HepG2 (cell line): Measurements from ENCODE around the gene PDE3B. TPM values are rescaled to one million over a fixed set of nuclear protein-coding genes. Genes with fewer than 3 reads are reported as not detected.

Experiments
- ARID3A ChIP-seq: IDR thresholded peaks from 2 replicates; pipeline ENCODE4 v1.6.1; 2012; ENCODE audit warnings: low read depth, low read length, improper control_type of control experiment
- CBX5 ChIP-seq: sonication (generic); formaldehyde crosslinking; IDR thresholded peaks from 2 replicates; pipeline ENCODE4 v1.4.0; 2020; ENCODE audit warnings: missing genetic modification reagents, borderline replicate concordance
- CREBL2 ChIP-seq: sonication (generic); formaldehyde crosslinking; IDR thresholded peaks from 2 replicates; pipeline ENCODE4 v1.8.1; 2023; ENCODE audit warnings: missing genetic modification reagents, mild to moderate bottlenecking, borderline replicate concordance
- DMAP1 ChIP-seq: IDR thresholded peaks from 2 replicates; pipeline ENCODE4 v1.6.1; 2016
- FOXA1 ChIP-seq, 2 experiments: fragments of 450-650 bp in 1 of 2; sonication (generic) in 1 of 2; formaldehyde crosslinking in 1 of 2; IDR thresholded peaks; 2 replicates each; pipeline versions ENCODE4 v1.4.0 to v1.6.1; 2016 to 2020; ENCODE audit warnings: missing genetic modification reagents in 1 of 2
- HNF4G ChIP-seq, 2 experiments: sonication (generic) in 1 of 2; formaldehyde crosslinking in 1 of 2; IDR thresholded peaks; 2 replicates each; pipeline versions ENCODE4 v1.4.0 to v1.6.1; 2011 to 2020; ENCODE audit warnings: borderline replicate concordance in 2 of 2, low read depth in 2 of 2, mild to moderate bottlenecking in 2 of 2, low read length in 1 of 2, missing genetic modification reagents in 1 of 2, moderate library complexity in 1 of 2
- HOMEZ ChIP-seq: IDR thresholded peaks from 2 replicates; pipeline ENCODE4 v1.6.1; 2016; ENCODE audit warnings: low read depth
- MAFK ChIP-seq, 2 experiments: IDR thresholded peaks in 1 of 2; conservative IDR thresholded peaks in 1 of 2; 2 replicates each; pipeline ENCODE4 v1.6.1; 2011; ENCODE audit warnings: improper control_type of control experiment in 2 of 2, low read length in 2 of 2
- MZF1 ChIP-seq: sonication (generic); formaldehyde crosslinking; IDR thresholded peaks from 2 replicates; pipeline ENCODE4 v1.8.1; 2023; ENCODE audit warnings: mild to moderate bottlenecking, missing genetic modification reagents, borderline replicate concordance
- PLSCR1 ChIP-seq: sonication (generic); formaldehyde crosslinking; IDR thresholded peaks from 2 replicates; pipeline ENCODE4 v1.5.0; 2020; ENCODE audit warnings: missing genetic modification reagents, mild to moderate bottlenecking, borderline replicate concordance
- SAP130 ChIP-seq: IDR thresholded peaks from 2 replicates; pipeline ENCODE4 v1.6.1; 2016; ENCODE audit warnings: low read depth
- SKI ChIP-seq: fragments of 450-650 bp; IDR thresholded peaks from one replicate; pipeline ENCODE4 v1.6.1; 2018; ENCODE audit warnings: mild to moderate bottlenecking; ENCODE audit not compliant: partially characterized antibody
- SMAD1 ChIP-seq: sonication (generic); formaldehyde crosslinking; IDR thresholded peaks from 2 replicates; pipeline ENCODE4 v1.4.0; 2020; ENCODE audit warnings: missing genetic modification reagents, low read depth, mild to moderate bottlenecking, borderline replicate concordance
- SPEN ChIP-seq: sonication (generic); formaldehyde crosslinking; IDR thresholded peaks from 2 replicates; pipeline ENCODE4 v1.5.1; 2020; ENCODE audit warnings: low read depth, mild to moderate bottlenecking, missing genetic modification reagents
- TBX3 ChIP-seq: fragments of 450-650 bp; IDR thresholded peaks from 2 replicates; pipeline ENCODE4 v1.6.1; 2017; ENCODE audit warnings: antibody characterized with exemption, mild to moderate bottlenecking, inconsistent platforms, borderline replicate concordance
- TCF7L2 ChIP-seq: IDR thresholded peaks from 2 replicates; pipeline ENCODE4 v1.6.1; 2011; ENCODE audit warnings: mild to moderate bottlenecking, low read depth, low read length, moderate library complexity
- THRA ChIP-seq: sonication (generic); formaldehyde crosslinking; IDR thresholded peaks from 2 replicates; pipeline ENCODE4 v1.4.0; 2020; ENCODE audit warnings: missing genetic modification reagents, borderline replicate concordance
- ZNF138 ChIP-seq: sonication (generic); formaldehyde crosslinking; IDR thresholded peaks from 2 replicates; pipeline ENCODE4 v1.5.0; 2020; ENCODE audit warnings: mild to moderate bottlenecking, low read depth, missing genetic modification reagents
- ZNF143 ChIP-seq: sonication (generic); formaldehyde crosslinking; IDR thresholded peaks from 2 replicates; pipeline ENCODE4 v1.4.0; 2020; ENCODE audit warnings: missing genetic modification reagents
- ZNF329 ChIP-seq: sonication (generic); formaldehyde crosslinking; IDR thresholded peaks from 2 replicates; pipeline ENCODE4 v1.9.0; 2021; ENCODE audit warnings: low read depth, mild to moderate bottlenecking, missing genetic modification reagents
- polyA plus RNA-seq, 8 experiments: library from polyadenylated mRNA; depleted of rRNA in 3 of 8; stranded (reverse) in 7 of 8; unstranded in 1 of 8; fragments of >200 nt; fragmentation: Illumina TruSeq in 4 of 8; extraction: Trizol in 4 of 8; gene quantifications; 2 replicates each; pipeline versions ENCODE4 v1.2.1 to v1.2.3, GENCODE V29; 2011 to 2016; ENCODE audit warnings: low read depth in 4 of 8, missing spikeins in 1 of 8, mixed read lengths in 1 of 8; ENCODE audit not compliant: insufficient read depth in 1 of 8
- total RNA-seq, 5 experiments: library from RNA; depleted of rRNA; stranded (reverse); fragments of >200 nt; fragmentation: Illumina TruSeq; extraction: Trizol; gene quantifications; 2 replicates each; pipeline ENCODE4 v1.2.3, GENCODE V29; 2016; ENCODE audit warnings: low read depth in 1 of 5
- TF ChIP-seq, protein P1 (sequence below): sonication (generic); formaldehyde crosslinking; IDR thresholded peaks from 2 replicates; pipeline ENCODE4 v1.8.0; 2022; ENCODE audit warnings: mild to moderate bottlenecking, missing genetic modification reagents, moderate library complexity

PDE3B gene
- total and polyA plus RNA-seq, 2 of the 13 experiments (the other 11 are each of a cell fraction or from before 2014, with no cell fraction given): 14.1 to 26.5 TPM

GRCh38 chr11:14687943-14688627 is 44.5 kb downstream of the PDE3B start (continued):
- TF ChIP-seq HOMEZ: peak; percentile 62; the same call in 1 of the 2 replicates
- no peak for TF ChIP-seq PLSCR1 (CRISPR knock-in tag)
- TF ChIP-seq, protein P1, sequence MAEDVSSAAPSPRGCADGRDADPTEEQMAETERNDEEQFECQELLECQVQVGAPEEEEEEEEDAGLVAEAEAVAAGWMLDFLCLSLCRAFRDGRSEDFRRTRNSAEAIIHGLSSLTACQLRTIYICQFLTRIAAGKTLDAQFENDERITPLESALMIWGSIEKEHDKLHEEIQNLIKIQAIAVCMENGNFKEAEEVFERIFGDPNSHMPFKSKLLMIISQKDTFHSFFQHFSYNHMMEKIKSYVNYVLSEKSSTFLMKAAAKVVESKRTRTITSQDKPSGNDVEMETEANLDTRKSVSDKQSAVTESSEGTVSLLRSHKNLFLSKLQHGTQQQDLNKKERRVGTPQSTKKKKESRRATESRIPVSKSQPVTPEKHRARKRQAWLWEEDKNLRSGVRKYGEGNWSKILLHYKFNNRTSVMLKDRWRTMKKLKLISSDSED (CRISPR knock-in tag): no peak
- TF ChIP-seq FOXA1 (IDR thresholded peaks at IDR 0.05): peak; percentile 70
- TF ChIP-seq FOXA1 (CRISPR knock-in tag; IDR thresholded peaks at IDR 0.05): peak; percentile 60
- no peak for TF ChIP-seq SPEN
- TF ChIP-seq MZF1 (CRISPR knock-in tag): no peak
- TF ChIP-seq SAP130 (CRISPR knock-in tag): peak; percentile 65
- TF ChIP-seq TBX3: peak; percentile 56; the same call in 1 of the 2 replicates
- TF ChIP-seq ZNF143 (CRISPR knock-in tag): no peak
- TF ChIP-seq THRA: no peak
- no peak for TF ChIP-seq CBX5 (CRISPR knock-in tag)
- TF ChIP-seq ARID3A: peak; percentile 54; the same call in 1 of the 2 replicates
- no peak for TF ChIP-seq HNF4G (IDR thresholded peaks at IDR 0.05; ENCODE audit: borderline replicate concordance, low read depth, low read length)
- TF ChIP-seq HNF4G (CRISPR knock-in tag; IDR thresholded peaks at IDR 0.05; ENCODE audit: borderline replicate concordance, low read depth): no peak
- TF ChIP-seq ZNF329: no peak
- TF ChIP-seq SKI: peak; percentile 46
- no peak for TF ChIP-seq DMAP1 (CRISPR knock-in tag)
- TF ChIP-seq TCF7L2: no peak
- no peak for TF ChIP-seq ZNF138
- TF ChIP-seq MAFK (conservative IDR thresholded peaks at IDR 0.05 in 1 of 2, IDR thresholded peaks at IDR 0.05 in 1 of 2; ENCODE audit: low read length in 2 of 2): peak; percentile 90 to 91
- TF ChIP-seq SMAD1 (CRISPR knock-in tag): no peak
- TF ChIP-seq CREBL2 (CRISPR knock-in tag): no peak
